ENCODE data around the gene PRXL2A. TPM values are rescaled to one million over a fixed set of nuclear protein-coding genes. Genes with fewer than 3 reads are reported as not detected.
A peak's percentile ranks its signal among the peaks of the same experiment; 100 is the strongest.
"Not testable (repeated sequence)": the region's sequence is repeated elsewhere in the genome, so short reads cannot be mapped to it uniquely, and the experiment has no call there.

Gene PRXL2A
- total RNA-seq, 4 donors from 2014 or later: 218 to 456 (median 415) TPM

DNA sequence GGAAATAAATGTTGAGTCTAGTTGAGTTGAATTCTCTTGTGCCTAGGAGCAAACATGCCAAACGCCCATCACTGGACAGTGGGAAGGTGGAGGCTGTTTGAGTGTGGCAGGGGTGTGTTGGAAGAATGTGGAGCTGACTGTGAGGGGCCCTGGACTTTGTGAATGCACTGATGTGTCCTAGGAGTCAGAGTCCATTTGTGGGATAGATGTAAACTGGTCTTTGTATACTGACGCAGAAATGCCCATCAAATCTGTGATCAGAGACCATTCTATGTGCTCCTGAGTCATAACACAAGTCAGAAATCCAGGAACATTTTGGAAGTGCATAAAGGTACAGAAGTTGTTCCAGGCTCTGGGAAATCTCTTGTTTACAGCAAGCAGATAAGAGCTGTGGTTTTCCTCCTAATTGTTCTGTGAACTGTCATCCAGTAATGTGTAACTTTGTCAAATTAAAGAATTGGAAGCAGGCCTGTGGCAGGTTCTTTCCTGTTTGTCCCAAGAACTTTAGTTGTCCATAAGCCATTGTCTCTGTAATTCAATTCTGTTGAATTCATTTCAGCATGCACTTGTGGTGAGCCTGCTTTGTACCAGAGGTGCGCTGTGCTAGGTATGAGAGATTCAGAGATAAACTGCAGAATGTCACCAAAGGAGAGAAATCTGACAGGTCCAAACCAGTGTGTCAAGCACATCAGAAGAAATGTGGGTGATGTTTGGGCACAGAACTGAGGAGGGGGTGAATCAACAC, 7.6 kb downstream of the PRXL2A start:
- no peak for TF ChIP-seq CTCF (IDR thresholded peaks at IDR 0.05)
- no peak for ATAC-seq (ENCODE audit: low FRiP score)
- no peak for DNase-seq (ENCODE audit: low spot score)

- DNase-seq (ENCODE audit: low spot score): no peak
- ATAC-seq (ENCODE audit: low FRiP score): peak; percentile 39
These were observed 8.2 kb downstream of the PRXL2A start for GRCh38 chr10:80416479-80417098.

GRCh38 chr10:80417256-80417655, 8.9 kb downstream of the PRXL2A start:
- ATAC-seq (ENCODE audit: low FRiP score); DNase-seq (ENCODE audit: low spot score): not testable (repeated sequence)

More at GRCh38 chr10:80416479-80417098, 8.2 kb downstream of the PRXL2A start:
- TF ChIP-seq CTCF (IDR thresholded peaks at IDR 0.05): no peak

DNA sequence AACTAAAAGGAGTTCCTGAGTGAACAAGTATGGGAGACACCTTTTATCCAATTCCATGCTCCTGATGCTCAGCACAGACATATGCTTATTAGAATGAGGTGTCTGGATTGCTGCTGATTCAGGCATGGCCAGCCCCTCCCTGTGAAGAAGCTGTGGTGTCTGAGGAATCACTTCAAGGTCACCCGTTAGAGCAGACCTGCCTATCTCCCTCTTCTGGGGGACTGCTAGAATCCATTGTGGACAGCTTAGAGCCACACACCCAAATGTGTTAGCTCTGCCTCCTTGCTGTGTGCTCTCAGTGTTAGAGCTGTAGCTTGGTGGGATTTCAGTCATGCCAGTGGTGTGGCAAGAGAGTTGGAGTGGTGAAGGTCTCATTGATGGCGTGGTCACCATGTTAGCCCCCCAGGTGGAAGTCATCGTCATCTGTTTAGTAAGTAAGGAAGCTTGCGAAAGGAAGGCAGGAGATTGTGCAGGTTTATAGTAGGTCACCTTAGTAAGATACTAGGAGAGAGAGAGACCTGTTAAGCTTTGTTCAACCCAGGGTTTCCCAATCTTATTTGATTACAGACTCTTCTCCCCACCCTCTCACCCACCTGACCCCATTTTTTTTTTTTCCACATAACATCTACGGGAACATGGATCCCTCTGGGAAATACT, 12.8 kb downstream of the PRXL2A start:
- DNase-seq (ENCODE audit: low spot score) (no peak), ATAC-seq (ENCODE audit: low FRiP score) (no peak)
- TF ChIP-seq CTCF (IDR thresholded peaks at IDR 0.05): no peak

DNA sequence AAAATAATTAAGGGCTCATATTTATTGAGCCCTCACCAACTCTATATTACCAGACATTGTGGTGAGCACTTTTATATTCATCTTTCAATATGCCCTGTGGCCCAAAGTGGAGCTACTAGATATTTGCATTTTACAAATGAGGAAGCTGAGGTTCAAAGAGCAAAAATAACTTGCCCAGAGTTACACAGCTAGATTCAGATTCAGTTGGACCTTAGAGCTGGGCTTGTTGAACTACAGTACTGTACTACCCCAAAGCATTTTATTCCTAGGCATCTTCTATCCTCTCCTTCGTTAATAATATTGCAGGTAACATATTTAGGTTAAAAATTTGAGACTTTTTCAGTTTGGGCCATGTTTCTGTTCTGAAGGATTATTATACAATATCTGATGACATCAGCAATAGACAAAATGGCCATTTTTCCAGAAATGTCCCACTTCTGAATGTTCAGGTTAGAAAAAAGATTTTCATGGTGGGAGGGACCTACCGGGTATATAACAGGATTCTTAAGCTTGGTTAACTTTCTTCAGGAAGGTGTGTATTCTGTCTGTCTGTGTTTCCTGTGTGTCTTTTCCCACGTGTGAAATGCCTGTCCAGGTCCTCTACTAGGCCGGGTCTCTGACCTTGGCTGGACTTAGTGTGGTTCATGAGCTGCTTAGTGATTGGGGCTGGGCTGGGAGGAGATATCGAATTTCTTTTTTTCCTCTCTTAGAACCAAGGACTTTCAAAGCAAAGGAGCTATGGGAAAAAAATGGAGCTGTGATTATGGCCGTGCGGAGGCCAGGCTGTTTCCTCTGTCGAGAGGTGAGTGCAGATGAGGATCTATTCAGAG, 13.6 kb downstream of the PRXL2A start:
- no peak for TF ChIP-seq CTCF (IDR thresholded peaks at IDR 0.05)
- ATAC-seq (ENCODE audit: low FRiP score): no peak
- DNase-seq (ENCODE audit: low spot score): no peak

DNA sequence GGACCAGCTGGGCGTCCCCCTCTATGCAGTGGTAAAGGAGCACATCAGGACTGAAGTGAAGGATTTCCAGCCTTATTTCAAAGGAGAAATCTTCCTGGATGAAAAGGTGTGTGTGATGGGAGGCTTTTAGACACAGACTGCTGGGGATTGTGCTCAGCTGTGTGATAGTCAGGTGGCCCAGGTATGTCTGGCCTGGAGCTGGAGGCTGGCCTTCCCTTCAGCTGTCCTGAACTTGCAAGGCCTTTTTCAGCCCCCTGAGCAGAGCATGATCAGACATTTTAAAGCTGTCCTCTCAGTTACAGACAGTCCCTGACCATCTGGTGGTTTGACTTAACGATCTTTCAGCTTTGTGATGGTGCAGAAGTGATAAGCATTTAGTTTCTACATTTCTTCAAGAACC, 17.6 kb downstream of the PRXL2A start:
- no peak for ATAC-seq (ENCODE audit: low FRiP score)
- no peak for DNase-seq (ENCODE audit: low spot score)
- no peak for TF ChIP-seq CTCF (IDR thresholded peaks at IDR 0.05)

DNA sequence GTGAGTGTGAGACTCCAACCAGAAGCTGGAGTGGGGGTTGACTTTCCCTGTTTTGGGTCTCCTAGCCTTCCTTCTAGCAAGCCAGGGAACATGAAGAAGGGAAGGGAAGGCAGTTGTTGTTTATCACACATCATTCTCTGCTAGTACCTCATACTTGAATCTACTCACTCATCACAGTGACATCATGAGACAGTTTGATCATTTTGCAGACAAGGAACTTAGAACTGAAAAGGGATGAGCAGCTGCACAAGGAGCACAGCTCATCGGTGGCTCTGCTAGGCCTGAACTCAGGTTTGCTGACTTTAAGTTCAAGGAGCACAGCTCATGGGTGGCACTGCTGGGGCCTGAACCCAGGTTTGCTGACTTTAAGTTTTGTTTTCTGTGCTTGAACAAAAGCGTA, 19.2 kb downstream of the PRXL2A start:
- no peak for ATAC-seq (ENCODE audit: low FRiP score)
- no peak for TF ChIP-seq CTCF (IDR thresholded peaks at IDR 0.05)

More for the DNA sequence above, 19.2 kb downstream of the PRXL2A start:
- DNase-seq (ENCODE audit: low spot score): no peak

Measured in omental fat pad (tissue), 4 donors.